ENCODE measurements around the gene LRRC4B.
A peak's percentile ranks its signal among the peaks of the same experiment; 100 is the strongest.

The LRRC4B gene

GRCh38 chr19:50496189-50497021 lies 71.8 kb downstream of the LRRC4B start:
- DNase-seq (ENCODE audit: low spot score) = peak; percentile 35
- H3K4me3 ChIP-seq (ENCODE audit: severe bottlenecking) = no peak overlapping the region

GRCh38 chr19:50495020-50495531 lies 73.2 kb downstream of the LRRC4B start:
- ATAC-seq (ENCODE audit: low read depth) = no peak

More at GRCh38 chr19:50496189-50497021, 71.8 kb downstream of the LRRC4B start:
- ATAC-seq (ENCODE audit: low read depth) = no peak
- no peaks in the 10 kb centered on the region for H3K36me3 ChIP-seq (ENCODE audit: low read depth)
- no peak overlapping the region for H3K27ac ChIP-seq (ENCODE audit: poor library complexity, severe bottlenecking)
- H3K27me3 ChIP-seq (ENCODE audit: insufficient read depth, poor library complexity, severe bottlenecking) = peaks cover 6% of the 10 kb centered on the region
- no peak for TF ChIP-seq CTCF (IDR thresholded peaks at IDR 0.05; ENCODE audit: poor library complexity, severe bottlenecking)
- H3K9me3 ChIP-seq (ENCODE audit: severe bottlenecking) = no peaks in the 10 kb centered on the region
- H3K4me1 ChIP-seq (ENCODE audit: insufficient read depth, poor library complexity, severe bottlenecking) = no peaks in the 10 kb centered on the region

GRCh38 chr19:50494186-50495019 lies 73.8 kb downstream of the LRRC4B start:
- Histone ChIP-seq H3K27me3 (ENCODE audit: insufficient read depth, poor library complexity, severe bottlenecking) (peaks cover 8% of the 10 kb centered on the region), H3K27ac (ENCODE audit: poor library complexity, severe bottlenecking) (no peak overlapping the region), H3K36me3 (ENCODE audit: low read depth) (no peaks in the 10 kb centered on the region), H3K4me3 (ENCODE audit: severe bottlenecking) (no peak overlapping the region), H3K9me3 (ENCODE audit: severe bottlenecking) (no peaks in the 10 kb centered on the region), H3K4me1 (ENCODE audit: insufficient read depth, poor library complexity, severe bottlenecking) (no peaks in the 10 kb centered on the region)
- no peak for TF ChIP-seq CTCF (IDR thresholded peaks at IDR 0.05; ENCODE audit: poor library complexity, severe bottlenecking)
- no peak for DNase-seq (ENCODE audit: low spot score)
- no peak for ATAC-seq (ENCODE audit: low read depth)

More at GRCh38 chr19:50495020-50495531, 73.2 kb downstream of the LRRC4B start:
- H3K4me1 ChIP-seq (ENCODE audit: insufficient read depth, poor library complexity, severe bottlenecking) = no peaks in the 10 kb centered on the region
- H3K27me3 ChIP-seq (ENCODE audit: insufficient read depth, poor library complexity, severe bottlenecking) = peaks cover 8% of the 10 kb centered on the region
- H3K4me3 ChIP-seq (ENCODE audit: severe bottlenecking) = no peak overlapping the region
- no peaks in the 10 kb centered on the region for H3K9me3 ChIP-seq (ENCODE audit: severe bottlenecking)
- no peaks in the 10 kb centered on the region for H3K36me3 ChIP-seq (ENCODE audit: low read depth)
- no peak for DNase-seq (ENCODE audit: low spot score)
- H3K27ac ChIP-seq (ENCODE audit: poor library complexity, severe bottlenecking) = no peak overlapping the region
- no peak for TF ChIP-seq CTCF (IDR thresholded peaks at IDR 0.05; ENCODE audit: poor library complexity, severe bottlenecking)

- no peak overlapping the region for H3K27ac ChIP-seq (ENCODE audit: poor library complexity, severe bottlenecking)
- H3K9me3 ChIP-seq (ENCODE audit: severe bottlenecking) = no peaks in the 10 kb centered on the region
- H3K4me1 ChIP-seq (ENCODE audit: insufficient read depth, poor library complexity, severe bottlenecking) = no peaks in the 10 kb centered on the region
- TF ChIP-seq CTCF (IDR thresholded peaks at IDR 0.05; ENCODE audit: poor library complexity, severe bottlenecking) = no peak
- H3K36me3 ChIP-seq (ENCODE audit: low read depth) = no peaks in the 10 kb centered on the region
- DNase-seq (ENCODE audit: low spot score) (no peak), ATAC-seq (ENCODE audit: low read depth) (no peak)
- peaks cover 17% of the 10 kb centered on the region for H3K27me3 ChIP-seq (ENCODE audit: insufficient read depth, poor library complexity, severe bottlenecking)
- H3K4me3 ChIP-seq (ENCODE audit: severe bottlenecking) = no peak overlapping the region
These were observed 75.1 kb downstream of the LRRC4B start for GRCh38 chr19:50493171-50493570.

Measured in RWPE2 (cell line).